Stomach (tissue), 4 donors: ENCODE data around the gene FGGY.
"Not testable (repeated sequence)": the region's sequence is repeated elsewhere in the genome, so short reads cannot be mapped to it uniquely, and the experiment has no call there.

Source experiments
- EP300 ChIP-seq: sonication (generic); formaldehyde crosslinking; IDR thresholded peaks from one replicate; pipeline ENCODE4 v1.6.1; 2017; ENCODE audit warnings: antibody characterized with exemption
- POLR2A ChIP-seq, 4 donors: fragments of 450-650 bp; IDR thresholded peaks; one replicate each; pipeline ENCODE4 v1.6.1; 2016; ENCODE audit warnings: antibody characterized with exemption in 4 of 4, control low read depth in 2 of 4, mild to moderate bottlenecking in 1 of 4, moderate library complexity in 1 of 4
- POLR2AphosphoS5 ChIP-seq, 3 donors: sonication (generic); formaldehyde crosslinking; IDR thresholded peaks; one replicate each; pipeline ENCODE4 v1.6.1; 2016; ENCODE audit warnings: antibody characterized with exemption in 3 of 3
- TF ChIP-seq, protein P1 (sequence below), 7 experiments: fragments of 450-650 bp in 4 of 7; fragments of 200-600 bp in 3 of 7; sonication (generic) in 3 of 7; IDR thresholded peaks; one replicate each; pipeline ENCODE4 v1.5.1; 2016 to 2019; ENCODE audit warnings: antibody characterized with exemption in 7 of 7, control low read depth in 2 of 7, mild to moderate bottlenecking in 1 of 7

DNA sequence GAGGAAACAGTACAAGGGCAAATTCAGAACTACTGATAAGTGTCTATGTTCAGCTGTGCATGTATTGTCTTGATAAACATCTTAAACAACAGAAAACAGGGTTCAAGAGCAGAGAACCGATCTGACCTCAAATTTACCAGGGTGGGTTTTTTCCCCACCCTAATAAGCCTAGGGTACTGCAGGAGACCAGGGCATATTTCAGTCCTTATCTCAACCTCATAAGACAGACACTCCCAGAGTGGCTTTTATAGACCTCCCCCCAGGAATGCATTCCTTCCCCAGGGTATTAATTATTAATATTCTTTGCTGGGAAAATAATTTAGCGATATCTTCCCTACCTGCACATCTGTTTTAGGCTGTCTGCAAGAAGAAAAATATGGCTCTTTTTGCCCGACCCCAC is 261.7 kb downstream of the FGGY start:
- TF ChIP-seq, protein P1, sequence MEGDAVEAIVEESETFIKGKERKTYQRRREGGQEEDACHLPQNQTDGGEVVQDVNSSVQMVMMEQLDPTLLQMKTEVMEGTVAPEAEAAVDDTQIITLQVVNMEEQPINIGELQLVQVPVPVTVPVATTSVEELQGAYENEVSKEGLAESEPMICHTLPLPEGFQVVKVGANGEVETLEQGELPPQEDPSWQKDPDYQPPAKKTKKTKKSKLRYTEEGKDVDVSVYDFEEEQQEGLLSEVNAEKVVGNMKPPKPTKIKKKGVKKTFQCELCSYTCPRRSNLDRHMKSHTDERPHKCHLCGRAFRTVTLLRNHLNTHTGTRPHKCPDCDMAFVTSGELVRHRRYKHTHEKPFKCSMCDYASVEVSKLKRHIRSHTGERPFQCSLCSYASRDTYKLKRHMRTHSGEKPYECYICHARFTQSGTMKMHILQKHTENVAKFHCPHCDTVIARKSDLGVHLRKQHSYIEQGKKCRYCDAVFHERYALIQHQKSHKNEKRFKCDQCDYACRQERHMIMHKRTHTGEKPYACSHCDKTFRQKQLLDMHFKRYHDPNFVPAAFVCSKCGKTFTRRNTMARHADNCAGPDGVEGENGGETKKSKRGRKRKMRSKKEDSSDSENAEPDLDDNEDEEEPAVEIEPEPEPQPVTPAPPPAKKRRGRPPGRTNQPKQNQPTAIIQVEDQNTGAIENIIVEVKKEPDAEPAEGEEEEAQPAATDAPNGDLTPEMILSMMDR (IDR thresholded peaks at IDR 0.05), result not testable (repeated sequence)
- TF ChIP-seq POLR2AphosphoS5 (IDR thresholded peaks at IDR 0.05); POLR2A (IDR thresholded peaks at IDR 0.05); EP300: not testable (repeated sequence)
